Chondrocyte (in vitro differentiated cells): ENCODE data around the gene MORC2. TPM values are rescaled to one million over a fixed set of nuclear protein-coding genes. Genes with fewer than 3 reads are reported as not detected.

ENCODE experiments used
- DNase-seq: peaks from one replicate; pipeline ENCODE4 v3.0.0; 2021; ENCODE audit warnings: mixed read lengths, low spot score
- H3K27ac Mint-ChIP-seq: one replicate; pipeline ENCODE4 v1.8.0; 2021; ENCODE audit warnings: mild to moderate bottlenecking, moderate library complexity, mixed read lengths; ENCODE audit not compliant: unreplicated experiment
- H3K27me3 Mint-ChIP-seq: 2 replicates; pipeline ENCODE4 v1.8.0; 2021; ENCODE audit warnings: low read depth, mixed read lengths
- H3K36me3 Mint-ChIP-seq: 2 replicates; pipeline ENCODE4 v1.8.0; 2021; ENCODE audit warnings: low read depth, mixed read lengths
- H3K4me1 Mint-ChIP-seq: 2 replicates; pipeline ENCODE4 v1.8.0; 2021; ENCODE audit warnings: low read depth, mild to moderate bottlenecking, mixed read lengths
- H3K4me3 Mint-ChIP-seq: one replicate; pipeline ENCODE4 v1.8.0; 2021; ENCODE audit warnings: mild to moderate bottlenecking, moderate library complexity, mixed read lengths; ENCODE audit not compliant: unreplicated experiment
- H3K9me3 Mint-ChIP-seq: 2 replicates; pipeline ENCODE4 v1.8.0; 2021; ENCODE audit warnings: low read depth, mixed read lengths
- total RNA-seq: library from RNA; stranded (reverse); gene quantifications from 3 replicates; pipeline ENCODE4 v1.2.1, GENCODE V29; 2021
- TF ChIP-seq, protein P1 (sequence below): fragments of 200-600 bp; sonication (generic); IDR thresholded peaks from 2 replicates; pipeline ENCODE4 v1.5.0; 2021; ENCODE audit warnings: antibody characterized with exemption, mild to moderate bottlenecking, moderate library complexity

MORC2 gene
- total RNA-seq, 1 donor from 2014 or later, result 29.6 TPM

DNA sequence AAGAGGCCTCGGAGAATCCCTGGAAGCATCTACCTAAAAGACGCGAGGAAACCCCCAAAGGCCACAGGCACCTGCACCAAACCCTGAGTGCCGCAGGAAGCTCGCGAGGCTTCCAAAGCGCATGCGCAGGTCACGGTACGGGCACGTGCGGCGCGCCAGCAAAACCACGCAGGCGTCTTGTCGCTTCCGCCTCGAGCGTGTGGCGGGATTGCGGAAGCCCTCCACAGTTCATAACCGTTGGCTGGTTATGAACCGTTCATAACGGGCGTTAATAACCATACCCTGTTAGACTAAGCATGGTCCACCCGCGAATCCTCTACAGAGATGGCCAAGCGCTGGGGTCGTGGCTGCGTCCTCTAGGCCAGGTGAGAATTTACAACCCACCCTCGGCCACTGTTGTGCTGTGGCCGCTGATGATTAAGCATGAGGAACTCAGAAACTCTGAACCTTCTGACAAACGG, 46.4 kb downstream of the MORC2 start:
- Mint-ChIP-seq H3K27me3 (peaks cover 2% of the 10 kb centered on the region), H3K27ac (no peak overlapping the region), H3K4me1 (peaks cover 10% of the 10 kb centered on the region), H3K36me3 (peaks cover 21% of the 10 kb centered on the region), H3K9me3 (no peaks in the 10 kb centered on the region), H3K4me3 (no peak overlapping the region)
- TF ChIP-seq, protein P1, sequence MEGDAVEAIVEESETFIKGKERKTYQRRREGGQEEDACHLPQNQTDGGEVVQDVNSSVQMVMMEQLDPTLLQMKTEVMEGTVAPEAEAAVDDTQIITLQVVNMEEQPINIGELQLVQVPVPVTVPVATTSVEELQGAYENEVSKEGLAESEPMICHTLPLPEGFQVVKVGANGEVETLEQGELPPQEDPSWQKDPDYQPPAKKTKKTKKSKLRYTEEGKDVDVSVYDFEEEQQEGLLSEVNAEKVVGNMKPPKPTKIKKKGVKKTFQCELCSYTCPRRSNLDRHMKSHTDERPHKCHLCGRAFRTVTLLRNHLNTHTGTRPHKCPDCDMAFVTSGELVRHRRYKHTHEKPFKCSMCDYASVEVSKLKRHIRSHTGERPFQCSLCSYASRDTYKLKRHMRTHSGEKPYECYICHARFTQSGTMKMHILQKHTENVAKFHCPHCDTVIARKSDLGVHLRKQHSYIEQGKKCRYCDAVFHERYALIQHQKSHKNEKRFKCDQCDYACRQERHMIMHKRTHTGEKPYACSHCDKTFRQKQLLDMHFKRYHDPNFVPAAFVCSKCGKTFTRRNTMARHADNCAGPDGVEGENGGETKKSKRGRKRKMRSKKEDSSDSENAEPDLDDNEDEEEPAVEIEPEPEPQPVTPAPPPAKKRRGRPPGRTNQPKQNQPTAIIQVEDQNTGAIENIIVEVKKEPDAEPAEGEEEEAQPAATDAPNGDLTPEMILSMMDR, result no peak
- DNase-seq, result no peak

DNA sequence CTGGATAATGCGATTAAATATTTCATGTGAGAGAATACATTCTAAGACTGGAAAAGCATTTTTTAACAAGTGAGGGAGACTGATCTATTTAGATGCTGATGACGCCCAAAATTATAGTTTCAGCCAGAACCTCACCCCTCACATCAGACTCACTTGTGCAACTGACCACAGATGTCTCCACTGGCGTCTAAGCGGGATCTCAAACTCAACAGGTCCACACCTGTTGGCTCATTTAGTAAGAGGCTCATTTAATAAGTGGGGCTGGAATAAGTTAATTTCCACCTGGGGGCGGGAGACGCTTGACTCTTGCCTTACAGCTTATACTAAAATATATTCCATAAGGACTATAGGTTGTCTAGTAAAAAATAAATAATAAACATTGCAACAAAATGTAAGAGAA, 47.5 kb downstream of the MORC2 start:
- Mint-ChIP-seq H3K36me3 (peaks cover 15% of the 10 kb centered on the region), H3K27ac (no peak overlapping the region), H3K4me1 (peaks cover 10% of the 10 kb centered on the region), H3K4me3 (no peak overlapping the region), H3K9me3 (peaks cover 3% of the 10 kb centered on the region), H3K27me3 (peaks cover 2% of the 10 kb centered on the region)
- no peak for DNase-seq
- TF ChIP-seq, protein P1, result no peak

DNA sequence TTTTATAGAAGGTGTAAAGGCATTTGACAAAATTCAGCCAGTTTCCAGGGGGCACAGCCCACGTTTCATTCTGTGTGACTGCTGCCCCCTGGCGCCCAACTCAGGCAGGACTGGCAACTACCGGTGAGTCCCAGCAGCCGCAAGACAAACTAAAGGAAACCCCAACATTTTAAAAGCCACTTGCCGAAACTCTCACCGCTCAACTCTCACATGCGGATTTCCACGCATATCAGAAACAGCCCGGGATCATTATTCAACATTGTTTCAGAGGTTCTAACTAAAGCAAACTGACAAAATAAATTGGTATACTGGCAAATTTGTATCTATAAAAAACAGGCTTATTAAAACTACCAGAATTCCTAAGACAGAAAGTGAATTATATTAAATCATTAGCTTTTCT, 48.2 kb downstream of the MORC2 start:
- TF ChIP-seq, protein P1, result peak; percentile 98
- H3K9me3 Mint-ChIP-seq, result peaks cover 7% of the 10 kb centered on the region
- H3K36me3 Mint-ChIP-seq, result peaks cover 11% of the 10 kb centered on the region
- no peak overlapping the region for H3K4me3 Mint-ChIP-seq
- peaks cover 2% of the 10 kb centered on the region for H3K27me3 Mint-ChIP-seq
- H3K27ac Mint-ChIP-seq, result no peak overlapping the region
- H3K4me1 Mint-ChIP-seq, result peaks cover 10% of the 10 kb centered on the region
- no peak for DNase-seq

DNA sequence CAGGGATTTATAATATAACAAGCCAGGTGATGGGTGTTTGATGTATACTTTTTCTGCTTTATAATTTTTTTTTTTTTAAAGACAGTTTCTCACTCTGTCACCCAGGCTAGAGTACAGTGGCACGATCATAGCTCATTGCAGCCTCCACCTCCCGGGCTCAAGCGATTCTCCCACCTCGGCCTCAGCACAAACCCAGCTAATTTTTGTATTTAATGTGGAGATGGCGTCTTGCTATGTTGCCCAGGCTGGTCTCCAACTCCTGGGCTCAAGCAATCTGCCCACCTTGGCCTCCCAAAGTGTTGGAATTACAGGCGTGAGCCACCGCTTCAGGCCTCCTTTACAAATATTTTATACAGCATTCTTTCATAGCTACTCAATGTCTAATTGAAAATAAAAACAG, 48.6 kb downstream of the MORC2 start:
- peaks cover 8% of the 10 kb centered on the region for H3K9me3 Mint-ChIP-seq
- peaks cover 2% of the 10 kb centered on the region for H3K27me3 Mint-ChIP-seq
- DNase-seq, result no peak
- H3K36me3 Mint-ChIP-seq, result peaks cover 7% of the 10 kb centered on the region
- no peak overlapping the region for H3K4me3 Mint-ChIP-seq
- no peak overlapping the region for H3K27ac Mint-ChIP-seq
- TF ChIP-seq, protein P1, result no peak
- peaks cover 10% of the 10 kb centered on the region for H3K4me1 Mint-ChIP-seq

DNA sequence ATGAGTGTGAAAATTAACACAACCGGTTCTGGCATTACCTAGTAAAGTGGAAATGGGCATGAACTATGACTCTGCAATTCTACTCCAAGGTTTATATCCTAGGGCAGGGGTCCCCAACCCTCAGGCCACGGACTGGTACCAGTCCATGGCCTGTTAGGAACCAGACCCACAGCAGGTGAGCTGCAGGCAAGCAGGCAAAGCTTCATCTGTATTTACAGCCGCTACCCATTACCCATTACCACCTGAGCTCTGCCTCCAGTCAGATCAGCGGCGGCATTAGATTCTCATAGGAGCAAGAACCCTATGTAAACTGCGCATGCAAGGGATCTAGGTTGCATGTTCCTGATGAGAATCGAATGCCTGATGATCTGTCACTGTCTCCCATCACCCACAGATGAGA, 49.8 kb downstream of the MORC2 start:
- Mint-ChIP-seq H3K9me3 (peaks cover 8% of the 10 kb centered on the region), H3K27me3 (peaks cover 2% of the 10 kb centered on the region), H3K4me1 (peaks cover 10% of the 10 kb centered on the region), H3K36me3 (peaks cover 2% of the 10 kb centered on the region), H3K4me3 (no peak overlapping the region), H3K27ac (no peak overlapping the region)
- TF ChIP-seq, protein P1, result no peak
- no peak for DNase-seq
